ENCODE results near the gene FNDC5.

FNDC5 gene

DNA sequence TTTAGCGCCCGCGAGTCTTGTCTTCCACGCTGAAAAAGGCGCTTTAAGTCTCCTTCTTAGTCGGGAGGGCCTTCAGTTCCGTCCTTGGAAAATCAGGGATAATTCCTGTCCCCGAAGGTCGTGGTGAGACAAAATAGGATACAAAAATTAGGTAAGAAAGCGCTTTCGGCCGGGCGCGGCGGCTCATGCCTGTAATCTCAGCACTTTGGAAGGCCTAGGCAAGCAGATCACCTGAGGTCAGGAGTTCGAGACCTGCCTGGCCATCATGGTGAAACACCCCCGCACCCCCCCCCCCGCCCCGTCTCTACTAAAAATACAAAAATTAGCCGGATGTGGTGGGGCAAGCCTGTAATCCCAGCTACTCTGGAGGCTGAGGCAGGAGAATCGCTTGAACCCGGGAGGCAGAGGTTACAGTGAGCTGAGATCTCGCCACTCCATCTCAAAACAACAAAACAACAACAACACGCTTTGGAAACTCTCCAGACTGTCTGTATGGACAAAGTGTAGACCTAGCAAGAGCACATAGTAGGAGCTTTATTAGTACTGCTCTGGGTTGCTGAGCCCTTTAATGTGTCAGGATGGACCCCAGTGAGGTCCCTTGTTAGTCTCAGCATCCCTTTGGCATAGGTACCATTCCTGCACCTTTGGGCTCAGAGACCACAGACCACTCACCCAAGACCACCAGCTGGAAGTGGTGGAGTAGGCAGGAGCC is 31.3 kb upstream of the FNDC5 start:
- WGBS, 2 donors (ENCODE audit: extremely low coverage in 2 of 2, insufficient read length in 2 of 2, insufficient replicate concordance in 1 of 2) = no CpG with 5 or more reads among the region's 24 CpGs
- Histone ChIP-seq H3K18ac (ENCODE audit: low read length) (no peak overlapping the region), H3K4ac (ENCODE audit: low read length) (no peak overlapping the region)

DNA sequence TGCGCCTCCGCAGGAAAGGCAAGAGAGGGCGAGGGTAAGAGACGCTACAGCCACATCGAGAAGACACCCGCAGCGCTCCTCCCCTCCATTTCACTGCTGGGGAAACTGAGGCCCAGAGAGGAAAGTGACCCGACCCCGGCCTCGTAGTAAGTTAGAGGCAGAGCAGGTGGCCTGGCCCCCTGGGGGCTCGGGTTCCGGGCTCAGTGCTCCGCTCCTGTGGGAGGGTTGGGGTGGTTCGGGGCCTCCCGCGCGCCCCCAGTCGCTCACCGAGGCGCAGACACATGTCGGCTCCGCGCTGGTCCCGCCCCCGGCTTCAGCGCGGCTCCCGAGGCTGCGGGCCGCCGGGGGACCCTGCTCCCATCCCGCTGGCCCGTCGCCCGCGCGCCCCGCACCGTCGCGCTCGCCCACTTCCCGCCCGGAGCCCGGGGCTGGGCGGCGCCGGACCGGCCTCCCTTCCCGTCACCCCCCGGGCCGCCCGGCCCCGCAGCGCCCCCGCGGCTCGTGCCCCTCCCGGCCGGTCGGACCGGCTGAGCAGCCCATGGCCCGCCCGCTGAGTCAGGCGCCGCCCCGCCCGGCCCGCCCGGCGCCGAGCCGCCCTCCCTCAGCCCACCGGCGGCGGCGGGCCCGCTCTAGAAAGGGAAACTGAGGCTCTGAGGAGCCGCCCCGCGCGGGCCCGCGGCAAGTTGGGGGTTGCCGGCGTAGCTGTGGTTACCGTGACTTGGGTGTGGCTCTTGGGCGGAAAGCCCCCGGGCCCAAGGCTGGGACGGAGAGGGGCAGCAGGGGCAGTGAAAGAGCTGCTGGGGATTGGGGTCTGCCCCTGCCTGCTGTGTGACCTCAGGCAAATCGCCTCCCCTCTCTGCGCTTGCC is 30.5 kb upstream of the FNDC5 start, which contains the start of gene TMEM54:
Gene TMEM54, minus strand, starts transcription at position 434 of the 867 bp plus-strand sequence. Its CDS starts 151 bp downstream, at position 283.
- Histone ChIP-seq H3K27me3 (ENCODE audit: control insufficient read depth in 3 of 3, insufficient read depth in 3 of 3, low read depth in 1 of 3, low read length in 3 of 3) (peaks cover 10 to 66% (median 38%) of the 10 kb centered on the region in 3 experiments), H2AK5ac (ENCODE audit: low read depth, low read length) (peak within 1 kb of the TSS; percentile 85), H4K91ac (ENCODE audit: low read depth, low read length, poor library complexity) (no peak within 1 kb of the TSS), H2BK120ac (ENCODE audit: low read depth, low read length) (no peak within 1 kb of the TSS), H2BK5ac (ENCODE audit: low read length) (peak within 1 kb of the TSS; percentile 84), H2AFZ (ENCODE audit: low read length) (peak within 1 kb of the TSS; percentile 93), H2BK12ac (ENCODE audit: low read length) (peak within 1 kb of the TSS; percentile 14), H3K4me2 (ENCODE audit: insufficient read depth, low read length, poor library complexity, severe bottlenecking) (peak within 1 kb of the TSS; percentile 95), H3K79me1 (ENCODE audit: low read depth, low read length) (no peaks in the 10 kb centered on the region), H3K4ac (ENCODE audit: low read length) (no peak within 1 kb of the TSS), H3K9ac (ENCODE audit: low read depth, low read length, poor library complexity) (peak within 1 kb of the TSS; percentile 74), H3K27ac (replicated peaks; ENCODE audit: low read length) (no peak within 1 kb of the TSS), H3K18ac (ENCODE audit: low read length) (peak within 1 kb of the TSS; percentile 85), H3K23ac (ENCODE audit: low read depth, low read length, poor library complexity) (peak within 1 kb of the TSS; percentile 77), H3K9me3 (replicated peaks in 1 of 2; ENCODE audit: control insufficient read depth in 2 of 2, insufficient read depth in 1 of 2, low read depth in 1 of 2, low read length in 2 of 2) (peaks cover 0 to 4% of the 10 kb centered on the region in 2 donors), H4K8ac (ENCODE audit: low read depth, low read length) (no peak within 1 kb of the TSS), H3K4me3 (ENCODE audit: low read length in 2 of 2) (peak within 1 kb of the TSS; percentile 44 to 80), H3K4me1 (ENCODE audit: control insufficient read depth in 2 of 2, insufficient read depth in 1 of 2, low read depth in 1 of 2, low read length in 2 of 2) (peaks cover 0 to 5% of the 10 kb centered on the region in 2 donors), H2BK15ac (ENCODE audit: low read length) (peak within 1 kb of the TSS; percentile 14), H3K14ac (ENCODE audit: low read length) (no peak within 1 kb of the TSS), H3K36me3 (replicated peaks in 1 of 2; ENCODE audit: control insufficient read depth in 2 of 2, insufficient read depth in 2 of 2, low read length in 2 of 2) (no peaks in the 10 kb centered on the region)
- no CpG with 5 or more reads among the region's 92 CpGs for WGBS, 2 donors (ENCODE audit: extremely low coverage in 2 of 2, insufficient read length in 2 of 2, insufficient replicate concordance in 1 of 2)
- DNase-seq (ENCODE audit: low spot score) = no peak

More for the DNA sequence above, 31.3 kb upstream of the FNDC5 start:
- Histone ChIP-seq H3K14ac (ENCODE audit: low read length) (no peak overlapping the region), H2BK120ac (ENCODE audit: low read depth, low read length) (no peak overlapping the region), H3K4me2 (ENCODE audit: insufficient read depth, low read length, poor library complexity, severe bottlenecking) (peak overlapping the region; percentile 95), H2AK5ac (ENCODE audit: low read depth, low read length) (peak overlapping the region; percentile 3), H3K9me3 (replicated peaks in 1 of 2; ENCODE audit: control insufficient read depth in 2 of 2, insufficient read depth in 1 of 2, low read depth in 1 of 2, low read length in 2 of 2) (peaks cover 0 to 4% of the 10 kb centered on the region in 2 donors), H3K27me3 (ENCODE audit: control insufficient read depth in 3 of 3, insufficient read depth in 3 of 3, low read depth in 1 of 3, low read length in 3 of 3) (peaks cover 10 to 58% (median 38%) of the 10 kb centered on the region in 3 experiments), H3K27ac (replicated peaks; ENCODE audit: low read length) (no peak overlapping the region), H3K4me3 (ENCODE audit: low read length in 2 of 2) (peak overlapping the region; percentile 44 to 80), H2AFZ (ENCODE audit: low read length) (peak overlapping the region; percentile 93), H3K36me3 (replicated peaks in 1 of 2; ENCODE audit: control insufficient read depth in 2 of 2, insufficient read depth in 2 of 2, low read length in 2 of 2) (no peaks in the 10 kb centered on the region), H4K91ac (ENCODE audit: low read depth, low read length, poor library complexity) (no peak overlapping the region), H2BK5ac (ENCODE audit: low read length) (no peak overlapping the region), H2BK15ac (ENCODE audit: low read length) (no peak overlapping the region), H4K8ac (ENCODE audit: low read depth, low read length) (no peak overlapping the region), H3K4me1 (ENCODE audit: control insufficient read depth in 2 of 2, insufficient read depth in 1 of 2, low read depth in 1 of 2, low read length in 2 of 2) (peaks cover 0 to 5% of the 10 kb centered on the region in 2 donors), H3K9ac (ENCODE audit: low read depth, low read length, poor library complexity) (no peak overlapping the region), H2BK12ac (ENCODE audit: low read length) (peak overlapping the region; percentile 14), H3K23ac (ENCODE audit: low read depth, low read length, poor library complexity) (no peak overlapping the region), H3K79me1 (ENCODE audit: low read depth, low read length) (no peaks in the 10 kb centered on the region)
- no peak for DNase-seq (ENCODE audit: low spot score)

DNA sequence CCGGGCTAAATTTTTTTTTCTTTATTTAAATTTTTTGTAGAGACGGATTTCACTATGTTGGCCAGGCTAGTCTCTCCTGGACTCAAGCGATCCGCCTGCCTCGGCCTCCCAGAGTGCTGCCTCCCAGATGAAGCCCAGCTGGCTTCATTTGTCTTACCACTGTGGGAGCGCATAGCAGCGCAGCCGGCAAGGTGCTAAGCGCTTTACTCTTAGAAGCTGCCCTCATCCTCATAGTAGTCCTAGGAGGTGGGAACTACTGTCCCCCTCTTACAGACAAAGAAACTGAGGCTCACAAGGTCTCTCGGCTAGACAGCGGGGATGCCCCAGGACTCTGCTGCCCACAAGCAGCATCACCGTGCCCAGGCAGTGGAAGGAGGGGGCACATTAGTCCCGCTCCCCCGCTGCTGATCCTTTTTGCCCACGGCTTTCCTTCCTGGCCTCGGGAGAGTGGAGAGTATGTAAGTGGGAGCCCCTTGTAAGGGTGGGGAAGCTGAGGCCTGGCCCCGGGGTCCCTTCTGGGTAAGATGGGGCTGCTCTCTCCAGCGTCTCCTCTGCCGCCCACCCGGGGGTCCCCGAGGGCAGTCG is 29.8 kb upstream of the FNDC5 start:
- peak overlapping the region; percentile 44 to 80 for H3K4me3 ChIP-seq (ENCODE audit: low read length in 2 of 2)
- no peak overlapping the region for H2BK12ac ChIP-seq (ENCODE audit: low read length)
- peak overlapping the region; percentile 77 for H3K23ac ChIP-seq (ENCODE audit: low read depth, low read length, poor library complexity)
- H3K9me3 ChIP-seq (replicated peaks in 1 of 2; ENCODE audit: control insufficient read depth in 2 of 2, insufficient read depth in 1 of 2, low read depth in 1 of 2, low read length in 2 of 2) = peaks cover 0 to 4% of the 10 kb centered on the region in 2 donors
- no peaks in the 10 kb centered on the region for H3K36me3 ChIP-seq (replicated peaks in 1 of 2; ENCODE audit: control insufficient read depth in 2 of 2, insufficient read depth in 2 of 2, low read length in 2 of 2)
- no peak overlapping the region for H3K27ac ChIP-seq (replicated peaks; ENCODE audit: low read length)
- H3K4me2 ChIP-seq (ENCODE audit: insufficient read depth, low read length, poor library complexity, severe bottlenecking) = peak overlapping the region; percentile 95
- peak overlapping the region; percentile 14 for H2BK15ac ChIP-seq (ENCODE audit: low read length)
- peak overlapping the region; percentile 84 for H2BK5ac ChIP-seq (ENCODE audit: low read length)
- H3K4me1 ChIP-seq (ENCODE audit: control insufficient read depth in 2 of 2, insufficient read depth in 1 of 2, low read depth in 1 of 2, low read length in 2 of 2) = peaks cover 0 to 6% of the 10 kb centered on the region in 2 donors
- no peak overlapping the region for H2BK120ac ChIP-seq (ENCODE audit: low read depth, low read length)
- no peak for DNase-seq (ENCODE audit: low spot score)
- peaks cover 4% of the 10 kb centered on the region for H3K79me1 ChIP-seq (ENCODE audit: low read depth, low read length)
- H4K91ac ChIP-seq (ENCODE audit: low read depth, low read length, poor library complexity) = no peak overlapping the region
- H3K9ac ChIP-seq (ENCODE audit: low read depth, low read length, poor library complexity) = peak overlapping the region; percentile 74
- H3K18ac ChIP-seq (ENCODE audit: low read length) = peak overlapping the region; percentile 85
- H4K8ac ChIP-seq (ENCODE audit: low read depth, low read length) = no peak overlapping the region
- H2AFZ ChIP-seq (ENCODE audit: low read length) = peak overlapping the region; percentile 93
- no CpG with 5 or more reads among the region's 22 CpGs for WGBS, 2 donors (ENCODE audit: extremely low coverage in 2 of 2, insufficient read length in 2 of 2, insufficient replicate concordance in 1 of 2)
- peak overlapping the region; percentile 85 for H2AK5ac ChIP-seq (ENCODE audit: low read depth, low read length)
- H3K14ac ChIP-seq (ENCODE audit: low read length) = no peak overlapping the region
- H3K4ac ChIP-seq (ENCODE audit: low read length) = no peak overlapping the region
- H3K27me3 ChIP-seq (ENCODE audit: control insufficient read depth in 3 of 3, insufficient read depth in 3 of 3, low read depth in 1 of 3, low read length in 3 of 3) = peaks cover 10 to 73% (median 38%) of the 10 kb centered on the region in 3 experiments

Data from neuronal stem cell (in vitro differentiated cells).